Right cardiac atrium (tissue), 5 donors: ENCODE measurements around the gene HTRA1. TPM values are rescaled to one million over a fixed set of nuclear protein-coding genes. Genes with fewer than 3 reads are reported as not detected.

Experiments
- ATAC-seq, 2 donors: fragments of 200-7000 bp; cut with Tn5 transposase; one replicate each; pipeline versions ENCODE4 v1.8.0 to v1.9.1; 2020; ENCODE audit warnings: moderate library complexity in 2 of 2, mild to moderate bottlenecking in 1 of 2
- DNase-seq, 3 donors: peaks; one replicate each; pipeline ENCODE4 v3.0.0-alpha.2; 2020
- H3K27ac ChIP-seq: one replicate; pipeline ENCODE4 v1.5.1; 2013; ENCODE audit warnings: mild to moderate bottlenecking, low read length, control low read depth, moderate library complexity
- H3K27me3 ChIP-seq: one replicate; pipeline ENCODE4 v1.6.1; 2013; ENCODE audit not compliant: control insufficient read depth, insufficient read depth
- H3K4me1 ChIP-seq: one replicate; pipeline ENCODE4 v1.6.1; 2013; ENCODE audit warnings: low read length; ENCODE audit not compliant: control insufficient read depth, insufficient read depth
- H3K4me3 ChIP-seq: one replicate; pipeline ENCODE4 v1.5.1; 2013; ENCODE audit warnings: low read length, control low read depth
- H3K9me3 ChIP-seq: one replicate; pipeline ENCODE4 v1.6.1; 2013; ENCODE audit warnings: low read length; ENCODE audit not compliant: control insufficient read depth
- WGBS: extraction: QIAGEN DNeasy Blood & Tissue Kit; methylation state at CpG from one replicate; pipeline ENCODE4 v1.1.7; 2013; 5-methylcytosine and 5-hydroxymethylcytosine counted together
- intact Hi-C, 4 donors: fragments of 100-400 bp; cut with DNase I; formaldehyde crosslinking; loops; one replicate each; pipeline versions ENCODE4 v1.11.0 to v1.14.0; 2022 to 2023
- polyA plus RNA-seq: library from polyadenylated mRNA; stranded (reverse); fragments of 200-250 nt; gene quantifications from one replicate; pipeline ENCODE4 v1.2.3, GENCODE V29; 2013
- total RNA-seq, 4 donors: library from RNA; stranded (reverse); fragmentation: NEBNext Ultra II Directional; extraction: Animal tissue kit (Norgen Biotek cat#: 25700); gene quantifications; one replicate each; pipeline ENCODE4 v1.2.1, GENCODE V29; 2021
- donor health status: healthy with polysubstance abuse.
- donor health status: DM: no; HTN: yes; CAD: no.
- donor health status: DM: no; HTN: no; CAD: no.
- donor health status: DM: no; HTN: yes; CAD: no; lungs with severe emphysema.
- donor health status: DM: yes; HTN: yes; CAD: no.

HTRA1 gene
- total and polyA plus RNA-seq, 5 donors, result 40.5 to 49.7 (median 45.0) TPM

- Histone ChIP-seq H3K27ac (no peak overlapping the region), H3K4me3 (peak overlapping the region; percentile 74), H3K4me1 (peaks cover 5% of the 10 kb centered on the region), H3K27me3 (no peaks in the 10 kb centered on the region), H3K9me3 (no peaks in the 10 kb centered on the region)
- intact Hi-C loops, result no loop called here
- ATAC-seq (no peak), DNase-seq (no peak)
- WGBS, result 80% methylated on average over 17 of the region's 17 CpGs
Measured at GRCh38 chr10:122463466-122464249, 2.3 kb downstream of the HTRA1 start.

- Histone ChIP-seq H3K27me3 (no peaks in the 10 kb centered on the region), H3K4me1 (peaks cover 4% of the 10 kb centered on the region), H3K9me3 (no peaks in the 10 kb centered on the region), H3K27ac (no peak overlapping the region), H3K4me3 (no peak overlapping the region)
- DNase-seq (no peak), ATAC-seq (no peak)
- WGBS, result 94% methylated on average over 4 of the region's 4 CpGs
- intact Hi-C loops, result no loop called here
Measured at GRCh38 chr10:122464250-122464510, 2.8 kb downstream of the HTRA1 start.

- intact Hi-C loops, result no loop called here
- Histone ChIP-seq H3K27me3 (no peaks in the 10 kb centered on the region), H3K9me3 (no peaks in the 10 kb centered on the region), H3K4me3 (no peak overlapping the region), H3K4me1 (peaks cover 8% of the 10 kb centered on the region), H3K27ac (no peak overlapping the region)
- DNase-seq (no peak), ATAC-seq (no peak)
- WGBS, result 74% methylated on average over 11 of the region's 11 CpGs
Measured at GRCh38 chr10:122464586-122464985, 3.2 kb downstream of the HTRA1 start.

GRCh38 chr10:122465401-122466040 lies 4.2 kb downstream of the HTRA1 start:
- Histone ChIP-seq H3K4me1 (peaks cover 8% of the 10 kb centered on the region), H3K27me3 (no peaks in the 10 kb centered on the region), H3K9me3 (no peaks in the 10 kb centered on the region), H3K27ac (no peak overlapping the region), H3K4me3 (no peak overlapping the region)
- DNase-seq (no peak), ATAC-seq (no peak)
- 75% methylated on average over 6 of the region's 6 CpGs for WGBS
- intact Hi-C loops, result no loop called here

DNA sequence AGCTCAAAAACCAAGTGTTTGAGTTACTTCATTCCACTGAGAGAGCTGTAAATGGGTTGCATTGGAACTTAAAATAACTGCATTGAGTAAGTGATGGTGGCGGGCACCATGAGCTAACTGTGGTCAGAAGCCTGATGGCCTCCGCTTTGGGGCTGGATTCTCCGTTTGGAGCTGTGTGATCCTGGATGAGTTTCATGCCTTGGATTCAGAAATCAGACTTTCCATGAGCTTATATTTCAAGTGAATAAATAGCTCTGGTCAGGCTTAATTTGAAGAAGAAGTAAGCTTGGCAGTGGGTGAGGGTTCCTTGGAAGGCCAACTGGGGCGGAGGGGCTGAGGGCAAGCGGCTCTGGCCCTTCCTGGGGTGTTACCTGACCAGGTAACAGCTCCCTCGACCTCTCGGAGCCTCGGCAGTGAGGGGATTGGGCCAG lies 5.6 kb downstream of the HTRA1 start:
- ATAC-seq (no peak), DNase-seq (no peak)
- Histone ChIP-seq H3K27me3 (no peaks in the 10 kb centered on the region), H3K27ac (no peak overlapping the region), H3K4me3 (no peak overlapping the region), H3K4me1 (peaks cover 8% of the 10 kb centered on the region), H3K9me3 (no peaks in the 10 kb centered on the region)
- 93% methylated on average over 8 of the region's 8 CpGs for WGBS
- intact Hi-C loops, result no loop called here

- H3K4me1 ChIP-seq, result peaks cover 8% of the 10 kb centered on the region
- intact Hi-C loops, result no loop called here
- H3K27ac ChIP-seq, result no peak overlapping the region
- no peak for ATAC-seq
- no peak for DNase-seq
- H3K27me3 ChIP-seq, result no peaks in the 10 kb centered on the region
- 84% methylated on average over 6 of the region's 6 CpGs for WGBS
- H3K4me3 ChIP-seq, result no peak overlapping the region
- H3K9me3 ChIP-seq, result no peaks in the 10 kb centered on the region
Measured at GRCh38 chr10:122467701-122468100, 6.3 kb downstream of the HTRA1 start.

DNA sequence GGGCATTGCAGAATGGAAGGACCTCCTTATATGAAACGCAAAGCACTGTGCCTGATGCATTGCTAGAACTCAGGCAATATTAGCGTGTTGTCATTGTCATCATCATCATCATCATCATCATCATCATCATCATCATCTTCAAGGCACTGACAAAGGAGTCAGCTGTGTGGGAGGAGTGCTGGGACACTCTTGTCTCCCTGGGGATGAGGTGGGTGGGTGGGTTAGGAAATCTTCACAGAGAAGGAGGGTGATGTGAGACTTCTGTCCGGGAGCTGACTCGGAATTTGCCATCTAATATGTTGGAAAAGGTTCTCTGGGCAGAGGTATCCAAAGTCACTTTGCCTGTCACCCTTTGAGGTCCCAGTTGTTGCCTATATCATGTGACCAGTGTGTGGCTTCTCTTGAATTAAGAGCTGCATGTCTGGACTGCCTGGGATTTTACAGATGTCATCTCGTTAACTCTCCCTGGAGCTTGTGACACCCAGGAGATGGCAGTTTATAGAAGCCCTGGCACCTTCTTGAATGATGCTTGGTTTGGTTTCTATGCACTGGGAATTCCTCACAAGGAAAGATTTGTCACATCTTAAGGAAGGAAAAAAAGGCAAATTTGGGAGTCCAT lies 7.1 kb downstream of the HTRA1 start:
- intact Hi-C loops, result no loop called here
- no peaks in the 10 kb centered on the region for H3K9me3 ChIP-seq
- H3K4me3 ChIP-seq, result no peak overlapping the region
- H3K27me3 ChIP-seq, result no peaks in the 10 kb centered on the region
- WGBS, result 83% methylated on average over 5 of the region's 5 CpGs
- no peak overlapping the region for H3K27ac ChIP-seq
- no peak for ATAC-seq
- H3K4me1 ChIP-seq, result peaks cover 5% of the 10 kb centered on the region
- DNase-seq, result no peak

- peaks cover 3% of the 10 kb centered on the region for H3K4me1 ChIP-seq
- DNase-seq (no peak), ATAC-seq (peak; percentile 76 to 77)
- no peaks in the 10 kb centered on the region for H3K9me3 ChIP-seq
- no peaks in the 10 kb centered on the region for H3K27me3 ChIP-seq
- intact Hi-C loops, result no loop called here
- 50% methylated on average over 11 of the region's 11 CpGs for WGBS
- no peak overlapping the region for H3K4me3 ChIP-seq
- peak overlapping the region; percentile 21 for H3K27ac ChIP-seq
Measured at GRCh38 chr10:122468926-122469781, 7.8 kb downstream of the HTRA1 start.

- 69% methylated on average over 4 of the region's 4 CpGs for WGBS
- no peak for DNase-seq
- H3K4me3 ChIP-seq, result no peak overlapping the region
- intact Hi-C loops, result no loop called here
- H3K27ac ChIP-seq, result no peak overlapping the region
- H3K4me1 ChIP-seq, result peaks cover 7% of the 10 kb centered on the region
- no peaks in the 10 kb centered on the region for H3K27me3 ChIP-seq
- no peaks in the 10 kb centered on the region for H3K9me3 ChIP-seq
- peak in 1 of 2 donors; percentile 49 for ATAC-seq
Measured at GRCh38 chr10:122469848-122470247, 8.5 kb downstream of the HTRA1 start.

- ATAC-seq (no peak), DNase-seq (no peak)
- Histone ChIP-seq H3K27ac (no peak overlapping the region), H3K9me3 (no peaks in the 10 kb centered on the region), H3K4me3 (no peak overlapping the region), H3K4me1 (peaks cover 16% of the 10 kb centered on the region), H3K27me3 (no peaks in the 10 kb centered on the region)
- intact Hi-C loops, result no loop called here
- 99% methylated on average over 4 of the region's 4 CpGs for WGBS
Measured at GRCh38 chr10:122471531-122472177, 10.3 kb downstream of the HTRA1 start.
